Measurements from ENCODE around the gene FERMT2.
"Not testable (repeated sequence)": the region's sequence is repeated elsewhere in the genome, so short reads cannot be mapped to it uniquely, and the experiment has no call there.

The FERMT2 gene

DNA sequence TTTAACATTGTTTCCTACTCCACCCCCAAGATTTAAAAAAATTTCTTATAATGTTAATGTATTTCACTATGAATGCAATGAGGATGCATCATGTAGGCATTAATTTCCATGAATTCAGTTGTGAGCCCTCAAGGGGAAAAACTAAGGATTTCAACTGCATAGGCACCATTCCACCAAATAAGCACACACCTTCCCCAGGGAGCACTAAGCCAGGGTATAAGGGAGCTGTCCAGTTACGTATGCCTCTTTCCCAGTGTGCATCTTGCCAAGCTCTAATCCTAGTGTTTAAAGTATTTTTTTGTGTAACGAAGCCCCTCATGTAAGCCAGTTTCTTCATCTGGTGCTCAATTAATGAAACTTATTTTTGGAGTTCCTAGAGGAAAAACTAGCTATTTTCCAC, 6.6 kb downstream of the FERMT2 start:
- peak; percentile 32 for DNase-seq

DNA sequence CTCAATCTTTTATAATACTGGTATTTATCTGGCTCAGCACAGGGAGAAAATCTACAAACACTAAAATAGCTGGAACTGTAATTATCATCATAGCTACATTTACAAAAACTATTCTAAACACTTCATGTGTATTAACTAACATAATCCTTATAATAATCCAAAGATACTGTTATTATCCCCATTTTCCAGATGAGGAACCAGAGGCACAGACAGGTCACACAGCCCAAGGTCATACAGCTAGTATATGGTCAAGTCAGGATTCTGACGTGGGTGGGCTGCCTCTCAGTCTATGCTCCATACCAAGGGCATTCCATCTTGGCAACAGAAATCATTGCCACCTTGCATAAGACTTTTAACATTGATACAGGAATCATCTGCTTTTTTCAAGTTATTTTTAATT, 11.4 kb downstream of the FERMT2 start:
- no peak for DNase-seq

DNA sequence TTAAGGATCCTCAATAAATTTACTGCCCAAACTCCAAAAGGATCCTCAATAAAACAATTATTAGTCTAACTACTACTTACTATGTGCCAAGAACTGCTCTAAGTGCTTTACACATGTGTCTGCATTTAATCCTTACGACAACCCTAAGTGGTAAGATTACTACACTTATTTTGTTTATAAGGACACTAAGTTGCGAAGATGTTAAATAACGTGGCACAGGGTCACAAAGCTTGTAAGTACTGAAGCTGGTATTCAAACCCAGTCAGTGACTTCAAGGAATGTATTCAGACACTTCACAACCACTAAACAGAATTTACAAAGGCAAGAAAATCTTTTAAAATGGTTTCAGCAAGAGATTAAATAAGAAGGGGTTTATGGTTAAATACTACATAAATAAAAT, 13.0 kb downstream of the FERMT2 start:
- no peak for DNase-seq

DNA sequence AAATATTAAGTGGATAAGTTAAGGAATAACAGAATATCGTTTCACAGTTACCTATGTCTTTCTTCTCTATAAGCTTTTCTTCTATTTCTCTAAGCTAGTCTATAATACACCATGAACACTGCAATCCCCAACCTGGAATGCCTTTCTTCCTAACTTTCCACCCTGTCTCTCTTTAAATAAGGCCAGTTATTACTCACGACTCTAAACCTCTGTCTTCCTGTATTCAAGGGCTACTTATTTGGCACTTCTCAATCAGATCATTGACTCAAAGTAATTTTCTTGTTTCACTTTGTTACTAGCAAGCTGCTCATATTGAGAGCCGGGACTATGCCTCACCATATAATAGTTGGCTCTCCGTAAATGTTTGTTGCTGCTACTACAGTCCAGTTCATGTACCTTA, 13.5 kb downstream of the FERMT2 start:
- DNase-seq: no peak

DNA sequence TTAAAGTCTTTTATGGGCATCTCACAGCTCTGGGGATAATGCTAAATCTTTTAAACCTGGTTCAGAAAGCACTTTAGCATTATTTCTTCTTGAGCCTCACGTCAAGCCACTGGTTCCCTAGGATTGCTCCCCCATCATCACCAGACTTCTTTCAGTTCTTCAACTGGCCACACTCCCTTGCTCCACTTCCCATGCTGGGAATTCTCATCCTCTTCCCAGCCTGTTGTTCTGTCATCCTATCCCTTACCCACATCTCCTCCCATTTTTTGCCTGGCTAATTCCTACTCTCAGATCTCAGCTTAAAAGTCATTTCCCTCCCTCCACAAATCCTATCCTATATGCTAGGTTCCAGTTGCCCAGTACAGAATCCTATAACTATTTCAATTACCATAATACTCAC, 14.4 kb downstream of the FERMT2 start:
- no peak for DNase-seq

DNA sequence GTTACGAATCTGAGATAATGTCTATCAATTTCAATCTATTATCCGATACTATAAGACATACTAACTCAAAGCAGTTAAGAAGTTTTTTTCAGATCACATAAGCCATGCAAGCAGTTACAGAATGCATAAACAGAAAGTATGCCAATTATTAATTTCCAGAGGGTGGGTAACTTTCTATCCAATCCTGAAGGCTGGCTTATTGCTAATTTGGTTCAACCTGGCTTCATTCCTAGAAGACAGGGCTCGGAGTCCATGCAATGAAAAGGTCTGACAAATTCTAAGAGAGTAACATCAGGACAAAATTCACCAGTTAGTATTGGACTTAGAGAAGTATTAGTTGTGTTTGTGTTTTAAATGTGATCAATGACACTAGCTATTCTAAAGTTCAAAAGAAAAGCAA, 15.0 kb downstream of the FERMT2 start:
- DNase-seq: no peak

DNA sequence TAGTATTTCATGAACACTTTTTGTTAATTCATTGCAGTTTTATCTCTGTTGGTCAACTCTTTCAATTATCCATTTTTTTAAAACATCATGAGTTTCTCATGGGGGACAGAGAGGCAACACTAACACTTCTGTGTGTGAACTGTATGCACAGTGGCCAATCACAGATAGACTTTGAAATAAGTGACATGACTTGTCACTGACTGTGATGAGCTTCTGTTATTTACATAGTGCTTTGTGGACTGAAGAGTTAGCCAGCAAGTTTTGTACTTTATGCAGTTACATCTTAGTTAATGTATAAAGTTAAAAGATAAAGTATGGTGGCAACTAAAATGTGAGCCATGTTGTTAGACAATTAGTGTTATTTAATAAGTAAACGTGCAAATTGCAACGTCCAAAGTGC, 16.1 kb downstream of the FERMT2 start:
- DNase-seq: no peak

DNA sequence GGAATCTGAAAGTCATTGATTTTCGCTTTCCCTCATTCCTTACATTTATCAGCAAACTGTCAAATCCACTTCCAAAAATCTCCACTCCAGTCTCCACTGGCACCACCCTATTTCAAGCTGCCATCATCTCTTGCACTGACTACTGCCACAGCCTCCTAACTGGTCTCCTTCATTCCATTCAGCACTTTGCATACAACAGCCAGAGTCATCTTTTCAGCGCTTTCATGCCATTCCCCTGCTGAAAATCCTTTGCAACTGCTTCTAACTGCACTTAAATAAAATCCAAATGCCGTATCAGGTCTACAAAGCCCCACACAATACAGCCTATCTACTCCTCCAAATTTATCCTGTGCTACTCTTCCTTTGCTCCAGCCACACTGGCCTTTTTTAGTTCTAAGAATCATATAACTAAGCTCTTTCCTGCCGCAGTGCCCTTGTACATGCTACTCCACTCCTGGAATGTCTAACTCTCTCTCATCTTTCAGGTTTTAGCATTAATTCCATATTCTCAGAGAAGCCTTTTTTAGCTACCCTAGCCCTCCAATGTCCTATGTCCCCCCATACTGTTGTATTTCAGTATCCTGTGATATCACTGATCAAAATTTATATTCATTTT, 21.6 kb downstream of the FERMT2 start:
- DNase-seq: no peak

DNA sequence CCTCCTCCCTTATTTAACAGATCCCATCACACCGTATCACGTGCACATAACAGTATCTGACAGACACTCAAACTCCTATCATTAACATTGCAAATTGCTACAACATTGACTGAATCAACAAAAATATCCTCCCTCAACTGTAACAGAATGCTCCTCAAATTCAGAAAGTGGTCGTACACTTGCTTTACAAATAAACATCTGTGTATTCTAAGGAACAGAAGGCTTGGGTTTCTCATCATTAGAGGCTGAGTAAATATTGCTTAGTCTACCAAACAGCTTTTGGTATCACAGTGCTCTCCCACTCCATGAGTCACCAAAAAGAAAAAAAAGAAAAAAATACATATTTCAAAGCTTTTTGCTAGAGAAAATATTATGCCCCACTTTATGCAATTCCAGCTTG, 23.9 kb downstream of the FERMT2 start:
- no peak for DNase-seq

DNA sequence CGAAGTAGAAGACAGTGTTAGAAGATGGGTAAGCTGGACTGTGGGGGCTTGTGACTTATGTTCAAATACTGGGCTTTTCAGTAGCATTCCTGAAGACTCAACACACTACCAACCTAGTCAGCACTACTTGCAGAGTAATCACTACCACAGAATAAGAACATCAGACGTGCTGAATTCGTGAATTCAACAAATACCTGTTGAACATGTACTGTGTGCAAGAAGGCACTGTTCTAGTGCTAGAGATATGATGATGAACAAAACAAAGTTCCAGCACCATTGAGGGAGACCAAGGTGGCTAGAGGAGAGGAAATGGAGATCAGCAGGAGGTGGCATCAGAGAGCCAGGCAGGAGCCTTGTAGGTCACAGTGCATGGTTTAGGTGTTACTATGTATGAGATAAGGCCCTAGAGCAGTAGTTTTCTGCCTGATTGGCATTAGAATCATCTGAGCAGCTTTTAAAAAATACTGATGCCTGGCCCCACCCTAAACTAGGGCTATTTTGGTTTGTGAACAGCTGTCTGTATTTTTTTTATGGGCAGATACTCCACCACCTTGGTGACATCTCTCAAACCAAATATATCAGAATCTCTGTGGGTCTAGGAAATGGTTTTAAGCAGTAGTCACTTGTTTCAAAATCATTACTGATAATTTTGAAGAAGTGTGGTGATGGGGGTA, 26.8 kb downstream of the FERMT2 start:
- no peak for DNase-seq

DNA sequence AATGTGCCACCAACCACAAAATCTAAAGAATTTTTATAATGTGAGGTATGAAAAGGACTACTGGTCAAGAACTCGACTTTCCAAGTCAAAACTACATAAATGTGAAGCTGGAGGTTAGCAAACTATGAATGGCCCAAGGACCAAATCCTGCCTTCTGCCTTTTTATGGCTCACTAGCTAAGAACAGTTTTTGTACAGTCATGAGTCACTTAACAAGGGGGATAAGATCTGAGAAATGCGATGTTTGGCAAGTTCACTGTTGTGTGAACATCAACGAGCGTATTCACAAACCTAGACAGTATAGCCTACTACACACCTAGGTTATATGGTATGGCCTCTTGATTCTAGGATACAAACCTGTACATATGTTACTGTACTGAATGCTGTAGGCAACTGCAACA, 28.2 kb downstream of the FERMT2 start:
- no peak for DNase-seq

DNA sequence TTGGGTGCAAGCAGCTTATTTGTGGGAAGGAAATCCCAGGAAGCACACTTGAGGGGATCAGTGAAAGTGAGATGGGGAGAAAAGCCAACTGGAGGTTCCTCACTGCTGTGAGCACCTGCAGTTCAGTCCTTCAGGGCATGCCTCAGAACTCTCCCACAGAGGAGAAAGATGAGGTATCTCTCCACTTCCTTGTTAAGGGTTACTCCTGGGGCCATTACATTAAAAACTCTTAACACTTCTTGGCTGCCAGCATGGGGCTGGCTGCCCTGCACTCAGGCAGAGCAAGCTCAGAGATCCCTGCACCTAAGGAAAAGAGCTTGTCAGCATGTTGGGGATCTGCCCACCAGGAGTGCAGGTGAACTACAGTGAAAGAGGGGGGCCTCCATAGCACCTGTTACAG, 28.8 kb downstream of the FERMT2 start:
- DNase-seq: no peak

DNA sequence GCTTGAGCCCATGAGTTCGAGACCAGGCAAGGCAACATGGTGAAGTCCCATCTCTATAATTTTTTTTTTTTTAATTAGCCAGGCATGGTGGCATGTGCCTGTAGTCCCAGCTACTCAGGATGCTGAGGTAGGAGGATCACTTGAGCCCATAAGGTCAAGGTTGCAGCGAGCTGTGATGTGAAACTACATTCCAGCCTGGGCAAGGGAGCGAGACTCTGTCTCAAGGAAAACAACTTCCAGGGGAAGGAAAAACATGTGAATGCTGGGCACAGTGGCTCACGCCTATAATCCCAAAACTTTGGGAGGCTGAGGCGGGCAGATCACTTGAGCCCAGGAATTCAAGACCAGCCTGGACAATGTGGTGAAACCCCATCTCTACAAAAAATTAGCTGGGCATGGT, 30.4 kb downstream of the FERMT2 start:
- not testable (repeated sequence) for DNase-seq

DNA sequence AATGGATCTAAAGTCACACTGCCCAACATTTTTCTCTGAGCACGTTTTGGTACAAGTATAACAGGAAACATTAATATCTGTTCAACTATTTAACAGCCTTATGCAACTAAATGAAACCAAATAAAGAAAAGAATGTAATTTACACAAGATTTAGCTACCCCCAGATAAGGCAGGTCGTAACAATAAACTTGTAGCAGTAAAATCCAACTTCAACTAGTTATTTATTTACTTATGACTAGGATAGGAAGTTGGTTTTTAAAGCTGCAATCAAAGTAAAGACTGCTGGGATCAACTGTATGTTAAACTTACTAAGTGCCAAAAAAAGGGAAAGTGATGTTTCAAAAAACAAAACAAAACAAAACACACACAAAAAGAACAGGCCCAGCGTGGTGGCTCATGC, 30.9 kb downstream of the FERMT2 start:
- DNase-seq: no peak

DNA sequence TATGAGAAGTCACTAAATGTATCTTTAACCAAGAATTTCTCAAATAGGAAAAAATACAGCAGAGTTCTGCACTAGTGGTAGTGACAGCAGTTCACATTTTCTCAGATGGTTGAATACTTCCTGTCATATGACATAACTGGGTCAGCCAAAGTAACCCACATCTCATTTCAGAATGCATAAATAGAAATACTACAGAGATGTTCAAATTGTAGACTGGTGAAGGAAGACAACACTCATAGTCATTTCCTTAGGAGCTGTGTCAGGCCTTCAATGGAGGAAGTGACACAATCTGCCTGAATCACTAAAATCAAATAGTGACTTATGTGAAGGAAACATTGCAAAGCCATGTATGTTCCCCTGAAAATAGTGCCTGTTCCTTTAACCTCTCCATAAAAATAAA, 32.4 kb downstream of the FERMT2 start:
- no peak for DNase-seq

DNA sequence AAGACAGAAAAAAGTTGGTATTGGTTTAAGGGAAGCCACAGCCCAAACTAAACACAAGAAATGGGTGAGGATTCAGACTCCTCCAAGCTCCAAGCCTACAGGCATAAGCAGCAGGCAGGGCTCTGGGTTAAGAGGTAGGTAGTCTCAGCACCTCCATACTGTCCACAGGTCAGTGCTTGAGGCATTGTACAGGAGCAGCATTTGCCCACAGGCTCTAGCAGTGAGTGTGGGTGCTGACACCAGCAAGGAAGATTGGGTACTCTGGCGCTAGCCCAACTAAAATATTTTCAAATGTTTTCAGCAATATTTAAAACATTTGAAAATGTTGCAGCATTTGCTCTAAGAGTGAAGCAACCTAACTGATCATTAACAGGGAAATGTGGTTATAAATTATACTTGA, 33.1 kb downstream of the FERMT2 start:
- no peak for DNase-seq

DNA sequence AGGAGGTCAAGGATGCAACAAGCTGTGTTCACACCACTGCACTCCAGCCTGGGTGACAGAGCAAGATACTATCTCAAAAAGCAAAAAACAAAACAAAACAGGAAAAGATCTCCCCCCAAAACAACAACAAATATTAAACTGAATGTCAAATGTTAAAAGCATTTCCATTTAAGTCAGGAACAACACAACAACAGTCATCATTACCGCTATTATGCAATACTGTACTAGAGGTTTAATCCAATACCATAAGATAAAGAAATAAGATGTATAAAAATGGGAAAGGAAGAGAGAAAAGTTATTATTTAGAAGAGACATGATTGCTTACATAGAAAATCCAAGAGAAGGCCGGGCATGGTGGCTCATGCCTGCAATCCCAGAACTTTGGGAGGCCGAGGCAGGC, 36.6 kb downstream of the FERMT2 start:
- no peak for DNase-seq

DNA sequence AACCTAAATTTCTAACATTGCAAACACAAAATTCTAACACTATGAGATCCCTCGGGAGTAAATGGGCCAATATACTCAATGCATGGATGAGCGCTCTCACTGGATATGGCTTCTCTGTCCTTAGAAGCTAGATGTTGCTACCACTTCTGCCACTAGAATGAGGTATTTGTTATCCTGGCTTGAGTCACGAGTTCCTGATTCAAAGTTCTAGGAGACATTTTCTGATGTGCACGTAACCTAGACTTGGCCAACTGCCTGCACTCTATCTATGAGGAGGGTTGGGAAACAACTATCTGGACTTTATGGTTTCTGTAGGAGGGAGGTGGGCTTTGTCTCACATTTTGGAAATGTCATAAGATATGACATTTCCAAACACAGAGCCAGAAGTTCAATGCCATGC, 37.6 kb downstream of the FERMT2 start:
- no peak for DNase-seq

DNA sequence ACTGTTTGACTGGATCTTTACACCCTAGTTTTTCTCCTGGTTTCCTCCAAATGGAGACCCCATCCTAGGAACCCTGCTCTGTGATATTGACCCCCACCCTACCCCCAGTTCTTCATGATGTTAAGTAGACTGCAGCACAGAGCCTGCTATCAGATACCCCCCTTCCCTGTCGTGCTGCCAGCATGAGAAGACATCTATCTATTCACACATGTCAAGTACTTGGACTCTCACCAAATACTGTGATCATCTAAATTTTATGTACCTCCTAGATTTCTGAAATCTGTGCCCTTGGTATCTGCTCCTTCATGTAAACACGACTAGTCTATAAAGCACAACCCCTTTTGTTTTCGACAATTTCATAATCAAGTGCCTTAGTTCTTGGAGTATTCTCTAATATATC, 38.9 kb downstream of the FERMT2 start:
- DNase-seq: no peak

DNA sequence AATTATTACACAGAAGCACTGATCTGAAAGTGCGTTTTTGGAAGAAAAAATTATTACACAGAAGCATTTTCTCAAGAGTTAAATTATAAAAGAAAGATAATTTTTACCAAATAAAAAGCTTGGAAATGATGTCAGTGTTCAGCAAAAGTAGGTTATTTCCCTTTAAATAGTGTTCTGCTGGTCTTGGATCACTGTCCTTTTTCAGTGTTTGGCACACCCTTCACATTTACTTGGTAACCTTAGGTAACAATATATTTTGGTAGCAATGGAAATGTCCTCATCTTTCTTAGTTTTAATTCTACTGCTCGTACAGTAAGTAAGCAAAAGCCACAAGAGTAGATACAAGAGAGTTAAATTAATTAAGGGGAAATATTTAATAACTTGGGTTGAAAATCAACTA, 40.3 kb downstream of the FERMT2 start:
- DNase-seq: no peak

DNA sequence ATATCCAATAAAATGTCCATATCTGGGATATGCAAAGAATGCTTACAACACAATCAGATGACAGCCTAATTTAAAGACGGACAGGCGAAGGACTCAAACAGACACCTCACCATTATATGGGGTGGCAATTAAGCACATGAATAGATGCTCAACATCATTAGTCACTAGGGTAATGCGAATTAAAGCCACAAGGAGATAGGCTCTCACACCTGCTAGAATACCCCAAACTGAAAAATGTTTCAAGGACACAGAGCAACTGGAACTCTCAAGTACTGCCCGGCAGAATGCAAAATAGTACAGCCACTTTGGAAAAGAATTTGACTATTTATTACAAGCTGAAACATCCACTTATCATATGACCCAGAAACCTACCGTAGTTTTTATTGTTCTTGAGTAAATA, 42.9 kb downstream of the FERMT2 start:
- DNase-seq: no peak

DNA sequence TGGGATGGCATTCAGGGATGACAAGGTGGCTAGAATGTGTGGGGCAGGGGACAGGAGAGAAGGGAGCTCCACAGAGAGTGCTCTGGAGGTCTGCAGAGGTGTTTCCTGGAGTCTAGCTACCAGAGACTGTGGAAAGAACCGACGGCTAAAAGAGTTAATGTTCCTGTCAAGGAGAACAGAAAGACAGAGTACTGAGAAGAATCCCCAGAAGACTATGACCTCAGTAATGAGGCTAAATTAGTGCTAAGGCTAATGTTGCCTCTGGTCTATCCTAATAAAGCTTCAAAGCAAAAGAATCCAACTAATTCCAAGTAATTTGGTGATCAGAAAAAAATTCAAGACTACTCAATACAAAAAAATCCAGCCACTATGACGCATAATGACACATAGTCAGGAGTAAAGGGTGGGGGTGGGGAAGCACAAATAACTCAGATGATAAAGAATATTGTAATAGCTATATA, 44.7 kb downstream of the FERMT2 start:
- DNase-seq: no peak

DNA sequence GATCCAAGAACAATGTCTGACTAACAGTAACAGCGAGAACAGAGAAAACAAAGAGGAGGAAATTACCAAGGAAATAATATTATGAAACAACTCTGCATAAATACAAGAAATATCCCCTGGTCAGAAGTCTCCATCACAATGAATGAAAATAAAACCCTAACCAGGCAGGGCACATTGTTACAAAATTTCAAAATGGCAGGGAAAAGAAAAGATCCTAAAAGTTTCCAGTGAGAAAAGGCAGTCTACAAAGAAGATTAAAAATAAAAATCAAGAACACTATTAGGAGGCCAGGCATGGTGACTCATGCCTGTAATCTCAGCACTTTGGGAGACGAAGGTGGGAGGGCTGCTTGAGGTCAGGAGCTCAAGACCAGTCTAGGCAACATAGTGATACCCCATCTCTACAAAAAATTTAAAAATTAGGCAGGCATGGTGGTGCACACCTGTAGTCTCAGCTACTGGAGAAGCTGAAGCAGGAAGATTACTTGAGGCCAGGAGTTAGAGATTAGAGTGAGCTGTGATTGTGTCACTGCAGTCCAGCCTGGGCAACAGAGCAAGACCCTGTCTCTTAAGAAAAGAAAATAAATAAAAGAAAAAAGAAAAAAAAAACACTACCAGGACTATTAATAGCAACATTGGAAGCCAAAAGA, 47.8 kb downstream of the FERMT2 start:
- DNase-seq: no peak

DNA sequence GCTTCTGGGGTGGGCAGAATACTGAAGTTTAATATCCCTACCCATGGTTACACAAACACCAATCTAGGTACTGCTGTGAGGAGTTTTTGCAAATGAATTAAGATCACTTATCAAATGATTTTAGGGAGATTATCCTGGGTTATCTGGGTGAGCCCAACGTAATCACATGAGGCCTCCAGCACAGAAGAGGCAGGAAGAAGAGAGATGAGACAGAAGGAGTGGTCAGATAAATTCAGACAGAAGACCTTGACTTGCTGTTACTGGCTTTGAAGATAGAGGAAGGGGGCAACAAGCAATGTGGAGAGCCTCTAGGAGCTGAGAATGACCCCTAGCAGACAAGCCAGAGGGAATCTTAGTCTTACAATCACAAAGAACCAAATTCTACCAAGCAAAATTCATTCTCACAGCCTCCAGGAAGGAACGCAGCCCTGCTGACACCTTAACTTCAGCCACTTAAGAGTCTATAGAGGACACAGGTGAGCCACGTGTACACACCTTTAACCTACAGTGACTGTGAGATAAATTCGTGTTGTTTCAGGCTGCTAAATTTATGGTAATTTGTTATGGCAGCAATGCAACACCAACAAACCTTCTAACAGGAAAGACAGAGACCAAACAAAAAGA, 49.4 kb downstream of the FERMT2 start:
- no peak for DNase-seq
